HepG2 (cell line): ENCODE data around the gene CDH8. TPM values are rescaled to one million over a fixed set of nuclear protein-coding genes. Genes with fewer than 3 reads are reported as not detected.
A peak's percentile ranks its signal among the peaks of the same experiment; 100 is the strongest.

Experiments used
- ATAC-seq: fragments of 200-7000 bp; cut with Tn5 transposase; 3 replicates; pipeline ENCODE4 v1.9.1; 2020; ENCODE audit warnings: mild to moderate bottlenecking, moderate library complexity
- BruUV-seq: library from RNA; stranded (reverse); fragments of 400-500 nt; replicated peaks from 2 replicates; lab custom pipeline; 2021; lab: Mats Ljungman, UMichigan
- CTCF ChIA-PET: fragments of 300-600 bp; formaldehyde crosslinking; extraction: SDS; loops from one replicate; lab custom pipeline; 2021; ENCODE audit warnings: low total read pairs, inconsistent platforms, low intra/inter-chr PET ratio; lab: Yijun Ruan, JAX
- POLR2A ChIA-PET: fragments of 350-600 bp; sonication (Branson Sonifier 250); formaldehyde crosslinking; loops from one replicate; lab custom pipeline; 2020; ENCODE audit warnings: antibody characterized with exemption, inconsistent platforms; lab: Yijun Ruan, JAX
- DNase-seq: peaks from one replicate; pipeline ENCODE4 v3.0.0-alpha.2; 2015; ENCODE audit warnings: low spot score
- FAIRE-seq: peaks from 3 replicates; lab custom pipeline; 2011; peaks lifted over from hg19 to GRCh38; lab: Jason Lieb, UNC
- H2AFZ ChIP-seq: one replicate; pipeline ENCODE4 v1.6.1; 2011; ENCODE audit warnings: low read length, inconsistent platforms
- H3K27ac ChIP-seq: fragments of 300-600 bp; 3 replicates; pipeline ENCODE4 v1.8.0; 2011; ENCODE audit warnings: mixed run types, mild to moderate bottlenecking, mixed read lengths, low read length, inconsistent platforms; ENCODE audit not compliant: insufficient read depth; ENCODE audit errors: extremely low read length
- H3K27me3 ChIP-seq, 2 experiments: fragments of 200-600 bp in 1 of 2; 2 replicates in 1 of 2; 3 replicates in 1 of 2; pipeline versions ENCODE4 v1.6.0 to v1.8.0; 2011; ENCODE audit warnings: low read length in 2 of 2, mild to moderate bottlenecking in 2 of 2, moderate library complexity in 2 of 2, inconsistent platforms in 1 of 2; ENCODE audit not compliant: insufficient read depth in 2 of 2, control insufficient read depth in 1 of 2
- H3K36me3 ChIP-seq, 2 experiments: fragments of 200-600 bp in 1 of 2; replicated peaks in 1 of 2; 2 replicates in 1 of 2; 3 replicates in 1 of 2; pipeline versions ENCODE4 v1.5.1 to v1.8.0; 2011; ENCODE audit warnings: low read length in 2 of 2, inconsistent platforms in 1 of 2; ENCODE audit not compliant: insufficient read depth in 2 of 2, control insufficient read depth in 1 of 2
- H3K4me1 ChIP-seq: 2 replicates; pipeline ENCODE4 v1.5.1; 2012; ENCODE audit warnings: low read length, inconsistent platforms; ENCODE audit not compliant: insufficient read depth
- H3K4me2 ChIP-seq: 2 replicates; pipeline ENCODE4 v1.6.0; 2011; ENCODE audit warnings: low read depth, low read length, inconsistent platforms
- H3K4me3 ChIP-seq, 3 experiments: fragments of 200-600 bp in 1 of 3; sonication (generic), shearing (Covaris generic) in 1 of 3; replicated peaks in 1 of 3; 2 replicates each; pipeline ENCODE4 v1.5.1; 2011 to 2016; ENCODE audit warnings: low read length in 3 of 3, inconsistent platforms in 2 of 3, low read depth in 2 of 3, mild to moderate bottlenecking in 2 of 3, control low read depth in 1 of 3, mixed read lengths in 1 of 3; ENCODE audit not compliant: insufficient read depth in 1 of 3
- H3K79me2 ChIP-seq: one replicate; pipeline ENCODE4 v1.6.1; 2011; ENCODE audit warnings: low read length, inconsistent platforms; ENCODE audit not compliant: insufficient read depth
- H3K9ac ChIP-seq: 2 replicates; pipeline ENCODE4 v1.6.0; 2011; ENCODE audit warnings: mild to moderate bottlenecking, low read depth, low read length, inconsistent platforms; ENCODE audit not compliant: insufficient read depth
- H3K9me3 ChIP-seq: 2 replicates; pipeline ENCODE4 v1.5.1; 2012; ENCODE audit warnings: mild to moderate bottlenecking, low read length
- H4K20me1 ChIP-seq: 2 replicates; pipeline ENCODE4 v1.6.0; 2011; ENCODE audit warnings: inconsistent platforms, mild to moderate bottlenecking, low read length, moderate library complexity; ENCODE audit not compliant: insufficient read depth
- ATF7 ChIP-seq, 2 experiments: fragments of 450-650 bp in 1 of 2; sonication (generic) in 1 of 2; formaldehyde crosslinking in 1 of 2; IDR thresholded peaks; 2 replicates each; pipeline versions ENCODE4 v1.4.0 to v1.6.1; 2016 to 2020; ENCODE audit warnings: antibody characterized with exemption in 1 of 2, mild to moderate bottlenecking in 1 of 2, missing genetic modification reagents in 1 of 2
- CREB1 ChIP-seq, 2 experiments: fragments of 450-650 bp in 1 of 2; IDR thresholded peaks; 2 replicates each; pipeline ENCODE4 v1.6.1; 2016 to 2017; ENCODE audit warnings: control low read depth in 1 of 2, mild to moderate bottlenecking in 1 of 2, missing compliant biosample characterization in 1 of 2, missing genetic modification characterization in 1 of 2
- ETS1 ChIP-seq: sonication (generic); formaldehyde crosslinking; IDR thresholded peaks from 2 replicates; pipeline ENCODE4 v1.4.0; 2020; ENCODE audit warnings: missing genetic modification reagents
- MBD4 ChIP-seq: IDR thresholded peaks from 2 replicates; pipeline ENCODE4 v1.6.1; 2012; ENCODE audit warnings: low read length, inconsistent platforms, borderline replicate concordance
- NCOR1 ChIP-seq: fragments of 200-600 bp; sonication (generic); IDR thresholded peaks from 2 replicates; pipeline ENCODE4 v1.7.0; 2017; ENCODE audit warnings: antibody characterized with exemption, low read length, borderline replicate concordance
- SCMH1 ChIP-seq: sonication (generic); formaldehyde crosslinking; IDR thresholded peaks from 2 replicates; pipeline ENCODE4 v1.9.0; 2021; ENCODE audit warnings: missing genetic modification reagents, mild to moderate bottlenecking, borderline replicate concordance
- ZBTB14 ChIP-seq: sonication (generic); formaldehyde crosslinking; IDR thresholded peaks from 2 replicates; pipeline ENCODE4 v1.4.0; 2020; ENCODE audit warnings: missing genetic modification reagents
- ZMYM4 ChIP-seq: sonication (generic); formaldehyde crosslinking; IDR thresholded peaks from 2 replicates; pipeline ENCODE4 v1.8.1; 2023; ENCODE audit warnings: mild to moderate bottlenecking, missing genetic modification reagents
- ZNF549 ChIP-seq: sonication (generic); formaldehyde crosslinking; IDR thresholded peaks from 2 replicates; pipeline ENCODE4 v1.5.0; 2020; ENCODE audit warnings: missing genetic modification reagents
- WGBS: methylation state at CpG from one replicate; pipeline ENCODE4 v1.1.6; 2017; ENCODE audit warnings: low lambda C conversion rate; 5-methylcytosine and 5-hydroxymethylcytosine counted together
- in situ Hi-C: cut with HindIII; loops from 2 replicates; pipeline ENCODE4 v1.10.0; 2017; ENCODE audit warnings: low pct_unique_long_range_greater_than_20kb; ENCODE audit not compliant: extremely low pct_ligation_motif_present
- intact Hi-C: fragments of 100-400 bp; cut with micrococcal nuclease; formaldehyde crosslinking; loops from one replicate; pipeline ENCODE4 v1.10.0; 2022; ENCODE audit not compliant: unreplicated experiment
- polyA plus RNA-seq, 8 experiments: library from polyadenylated mRNA; depleted of rRNA in 3 of 8; stranded (reverse) in 7 of 8; unstranded in 1 of 8; fragments of >200 nt; fragmentation: Illumina TruSeq in 4 of 8; extraction: Trizol in 4 of 8; gene quantifications; 2 replicates each; pipeline versions ENCODE4 v1.2.1 to v1.2.3, GENCODE V29; 2011 to 2016; ENCODE audit warnings: low read depth in 4 of 8, missing spikeins in 1 of 8, mixed read lengths in 1 of 8; ENCODE audit not compliant: insufficient read depth in 1 of 8
- total RNA-seq, 5 experiments: library from RNA; depleted of rRNA; stranded (reverse); fragments of >200 nt; fragmentation: Illumina TruSeq; extraction: Trizol; gene quantifications; 2 replicates each; pipeline ENCODE4 v1.2.3, GENCODE V29; 2016; ENCODE audit warnings: low read depth in 1 of 5

The CDH8 gene
- total and polyA plus RNA-seq, 2 of the 13 experiments (the other 11 are each of a cell fraction or from before 2014, with no cell fraction given), result not detected

- TF ChIP-seq NCOR1 (no peak), ZBTB14 (CRISPR knock-in tag) (no peak), SCMH1 (CRISPR knock-in tag) (no peak), ZNF549 (CRISPR knock-in tag) (no peak)
Measured at GRCh38 chr16:61677776-61678175, 358.5 kb downstream of the CDH8 start (continued).

- Histone ChIP-seq H3K27me3 (no peaks in the 10 kb centered on the region), H3K36me3 (no peaks in the 10 kb centered on the region), H3K4me2 (no peak overlapping the region), H3K79me2 (no peaks in the 10 kb centered on the region), H3K9ac (no peak overlapping the region), H3K9me3 (peaks cover 30% of the 10 kb centered on the region), H3K4me3 (no peak overlapping the region), H4K20me1 (no peaks in the 10 kb centered on the region), H3K4me1 (no peaks in the 10 kb centered on the region), H2AFZ (no peak overlapping the region), H3K27ac (no peak overlapping the region)
- ChIA-PET POLR2A (no interaction called here), CTCF (no interaction called here)
- WGBS, result 1% methylated on average over 2 of the region's 2 CpGs
- in situ Hi-C loops (no loop called here), intact Hi-C loops (no loop called here)
- BruUV-seq, result no TSS peak
- TF ChIP-seq ZMYM4 (CRISPR knock-in tag) (no peak), CREB1 (IDR thresholded peaks at IDR 0.05) (peak; percentile 76), CREB1 (CRISPR knock-in tag; IDR thresholded peaks at IDR 0.05) (no peak), ETS1 (CRISPR knock-in tag) (no peak), ATF7 (IDR thresholded peaks at IDR 0.05) (peak; percentile 50; the same call in 1 of the 2 replicates), ATF7 (CRISPR knock-in tag; IDR thresholded peaks at IDR 0.05) (no peak), MBD4 (no peak)
- FAIRE-seq, result no peak
- ATAC-seq, result no peak
- DNase-seq, result no peak
Measured at GRCh38 chr16:61676740-61677139, 359.5 kb downstream of the CDH8 start.
